ENCODE results near the gene ANP32D.
"Not testable (repeated sequence)": the region's sequence is repeated elsewhere in the genome, so short reads cannot be mapped to it uniquely, and the experiment has no call there.

Gene ANP32D

GRCh38 chr12:48473061-48473460, 702 bp downstream of the ANP32D start:
- ChIA-PET CTCF (interaction anchor here (1.2 to 1.8 kb wide), 2 partner anchors 14 to 145 kb away, joined by 3 to 4 read pairs; no protein-coding TSS in a partner anchor), POLR2A (no interaction called here)
- no peak for DNase-seq (ENCODE audit: extremely low spot score)
- TF ChIP-seq, protein P1, sequence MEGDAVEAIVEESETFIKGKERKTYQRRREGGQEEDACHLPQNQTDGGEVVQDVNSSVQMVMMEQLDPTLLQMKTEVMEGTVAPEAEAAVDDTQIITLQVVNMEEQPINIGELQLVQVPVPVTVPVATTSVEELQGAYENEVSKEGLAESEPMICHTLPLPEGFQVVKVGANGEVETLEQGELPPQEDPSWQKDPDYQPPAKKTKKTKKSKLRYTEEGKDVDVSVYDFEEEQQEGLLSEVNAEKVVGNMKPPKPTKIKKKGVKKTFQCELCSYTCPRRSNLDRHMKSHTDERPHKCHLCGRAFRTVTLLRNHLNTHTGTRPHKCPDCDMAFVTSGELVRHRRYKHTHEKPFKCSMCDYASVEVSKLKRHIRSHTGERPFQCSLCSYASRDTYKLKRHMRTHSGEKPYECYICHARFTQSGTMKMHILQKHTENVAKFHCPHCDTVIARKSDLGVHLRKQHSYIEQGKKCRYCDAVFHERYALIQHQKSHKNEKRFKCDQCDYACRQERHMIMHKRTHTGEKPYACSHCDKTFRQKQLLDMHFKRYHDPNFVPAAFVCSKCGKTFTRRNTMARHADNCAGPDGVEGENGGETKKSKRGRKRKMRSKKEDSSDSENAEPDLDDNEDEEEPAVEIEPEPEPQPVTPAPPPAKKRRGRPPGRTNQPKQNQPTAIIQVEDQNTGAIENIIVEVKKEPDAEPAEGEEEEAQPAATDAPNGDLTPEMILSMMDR (IDR thresholded peaks at IDR 0.05; ENCODE audit: control extremely low read depth, extremely low read depth, low read depth, missing control alignments): no peak

- POLR2A ChIA-PET; DNase-seq (ENCODE audit: extremely low spot score): not testable (repeated sequence)
- CTCF ChIA-PET: interaction anchor here (1.8 kb wide), 1 partner anchor 13 kb away, joined by 4 read pairs; no protein-coding TSS in a partner anchor
These were observed 2.1 kb downstream of the ANP32D start for GRCh38 chr12:48474497-48474896.

- TF ChIP-seq, protein P1 (IDR thresholded peaks at IDR 0.05; ENCODE audit: control extremely low read depth, extremely low read depth, low read depth, missing control alignments): no peak
- no peak for DNase-seq (ENCODE audit: extremely low spot score)
- ChIA-PET CTCF (no interaction called here), POLR2A (no interaction called here)
These were observed 9.8 kb downstream of the ANP32D start, which contains the start of gene C12orf54 for GRCh38 chr12:48482198-48482597. TSS of gene C12orf54 (plus strand) at chr12:48482498. CDS start at chr12:48483297, 799 bp downstream.

- DNase-seq (ENCODE audit: extremely low spot score): no peak
- POLR2A ChIA-PET: no interaction called here
- TF ChIP-seq, protein P1 (IDR thresholded peaks at IDR 0.05; ENCODE audit: control extremely low read depth, extremely low read depth, low read depth, missing control alignments): no peak
- CTCF ChIA-PET: no interaction called here
These were observed 10.6 kb downstream of the ANP32D start for GRCh38 chr12:48482930-48483329.

- no peak for DNase-seq (ENCODE audit: extremely low spot score)
- ChIA-PET CTCF (interaction anchor here (1.1 to 1.7 kb wide), 4 partner anchors 12 to 263 kb away, joined by 3 to 4 read pairs (median 4); no protein-coding TSS in a partner anchor), POLR2A (no interaction called here)
- TF ChIP-seq, protein P1 (IDR thresholded peaks at IDR 0.05; ENCODE audit: control extremely low read depth, extremely low read depth, low read depth, missing control alignments): no peak
These were observed 13.9 kb downstream of the ANP32D start for GRCh38 chr12:48486261-48486660.

GRCh38 chr12:48486679-48487078, 14.3 kb downstream of the ANP32D start:
- ChIA-PET CTCF (interaction anchor here (1.1 to 1.7 kb wide), 4 partner anchors 13 to 263 kb away, joined by 3 to 4 read pairs (median 4); no protein-coding TSS in a partner anchor), POLR2A (no interaction called here)
- no peak for DNase-seq (ENCODE audit: extremely low spot score)
- TF ChIP-seq, protein P1 (IDR thresholded peaks at IDR 0.05; ENCODE audit: control extremely low read depth, extremely low read depth, low read depth, missing control alignments): no peak

- ChIA-PET POLR2A (no interaction called here), CTCF (interaction anchor here (0.9 to 1.4 kb wide), 3 partner anchors 18 to 129 kb away, joined by 3 read pairs; no protein-coding TSS in a partner anchor)
- peak; percentile 52 for DNase-seq (ENCODE audit: extremely low spot score)
- TF ChIP-seq, protein P1 (IDR thresholded peaks at IDR 0.05; ENCODE audit: control extremely low read depth, extremely low read depth, low read depth, missing control alignments): no peak
These were observed 16.7 kb downstream of the ANP32D start for GRCh38 chr12:48489012-48489411.

- DNase-seq (ENCODE audit: extremely low spot score); POLR2A ChIA-PET: not testable (repeated sequence)
- CTCF ChIA-PET: interaction anchor here (0.9 to 1.4 kb wide), 3 partner anchors 18 to 129 kb away, joined by 3 read pairs; no protein-coding TSS in a partner anchor
These were observed 17.1 kb downstream of the ANP32D start for GRCh38 chr12:48489456-48489855.

GRCh38 chr12:48500281-48500680, 27.9 kb downstream of the ANP32D start:
- DNase-seq (ENCODE audit: extremely low spot score); CTCF ChIA-PET; POLR2A ChIA-PET: not testable (repeated sequence)

DNA sequence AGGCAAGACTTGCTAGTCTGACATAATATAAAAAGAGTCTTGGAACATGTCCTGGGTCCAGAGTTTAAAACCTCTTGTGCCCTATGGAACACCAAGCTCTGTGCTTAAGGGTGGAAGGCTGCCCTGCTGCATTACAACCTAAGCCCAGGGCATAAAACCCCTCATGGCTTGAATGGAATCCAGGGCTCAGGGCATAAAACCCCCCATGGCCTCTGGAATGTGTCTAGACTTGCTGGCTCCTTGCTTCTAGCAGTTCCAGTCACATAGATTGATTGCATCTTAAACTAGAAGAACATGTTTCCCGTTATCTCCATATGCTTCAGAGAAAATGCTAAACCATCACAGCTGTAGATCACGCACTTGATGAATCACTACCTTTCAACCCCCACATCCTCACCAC, 34.5 kb downstream of the ANP32D start:
- CTCF ChIA-PET: interaction anchor here (0.9 to 1.7 kb wide), 3 partner anchors 15 to 34 kb away, joined by 3 to 5 read pairs (median 3); no protein-coding TSS in a partner anchor
- DNase-seq (ENCODE audit: extremely low spot score); POLR2A ChIA-PET: not testable (repeated sequence)

Data from GM10248 (cell line).